ENCODE measurements around the gene TMEM171. TPM values are rescaled to one million over a fixed set of nuclear protein-coding genes. Genes with fewer than 3 reads are reported as not detected.

The TMEM171 gene
- total and polyA plus RNA-seq, 2 of the 8 experiments (the other 6 are each of a cell fraction or from before 2014, with no cell fraction given): 1.0 to 2.2 TPM

DNA sequence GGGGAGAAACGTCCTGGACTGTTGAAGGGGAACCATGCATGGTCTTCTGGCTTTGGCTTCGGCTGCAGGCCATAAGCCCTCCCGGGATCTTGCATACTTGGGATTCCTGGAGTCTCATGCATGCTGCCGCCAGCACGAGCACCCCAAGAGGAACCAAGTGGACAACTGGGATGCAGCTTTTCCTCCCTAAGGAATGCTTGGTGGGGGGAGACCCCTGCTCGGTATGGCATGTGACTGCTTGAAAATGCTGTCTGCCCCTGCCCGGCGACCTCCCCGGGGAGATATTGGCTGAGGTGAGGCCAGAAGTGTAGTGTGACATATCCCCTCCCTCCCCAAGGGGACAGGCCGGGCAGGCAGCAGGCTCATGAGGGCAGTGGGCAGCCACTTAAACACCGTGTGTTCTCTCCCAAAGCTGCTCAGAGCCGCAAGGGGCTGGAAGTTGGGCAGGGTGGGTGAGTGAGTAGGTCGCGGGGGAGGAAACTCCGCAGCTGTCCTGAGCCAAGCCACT, 15.7 kb downstream of the TMEM171 start:
- Histone ChIP-seq H2AK5ac (ENCODE audit: low read depth, low read length) (no peak overlapping the region), H4K8ac (ENCODE audit: extremely low read depth, insufficient read depth, low read length) (no peak overlapping the region), H3K79me1 (ENCODE audit: low read depth, low read length) (no peaks in the 10 kb centered on the region), H3K4me3 (ENCODE audit: extremely low read depth in 1 of 4, insufficient read depth in 2 of 4, low read depth in 3 of 4, low read length in 4 of 4) (no peak overlapping the region), H3K56ac (replicated peaks; ENCODE audit: insufficient read length, low read depth, low read length) (no peak overlapping the region), H3K79me2 (ENCODE audit: control insufficient read depth in 1 of 2, insufficient read depth in 2 of 2, low read length in 2 of 2) (no peaks in the 10 kb centered on the region), H4K5ac (ENCODE audit: insufficient read length, low read depth, low read length) (no peak overlapping the region), H2BK20ac (ENCODE audit: low read length) (no peak overlapping the region; the same call in 1 of the 2 replicates), H3K36me3 (ENCODE audit: control insufficient read depth in 2 of 4, insufficient read depth in 4 of 4, low read length in 3 of 4) (no peaks in the 10 kb centered on the region), H3K4me1 (replicated peaks in 1 of 4; ENCODE audit: control insufficient read depth in 3 of 4, insufficient read depth in 4 of 4, low read length in 3 of 4) (peaks cover 0 to 10% (median 3%) of the 10 kb centered on the region in 4 experiments; a peak in 3 of 7 replicates), H4K20me1 (replicated peaks in 1 of 2; ENCODE audit: control insufficient read depth in 1 of 2, insufficient read depth in 2 of 2, low read length in 2 of 2) (no peaks in the 10 kb centered on the region), H3K23me2 (ENCODE audit: low read depth, low read length) (no peaks in the 10 kb centered on the region), H3K4ac (replicated peaks; ENCODE audit: insufficient read length, low read depth, low read length) (no peak overlapping the region), H2BK12ac (ENCODE audit: low read depth, low read length) (peak overlapping the region; percentile 92), H3K9me3 (ENCODE audit: insufficient read depth in 2 of 2, low read depth in 1 of 2, low read length in 1 of 2) (no peaks in the 10 kb centered on the region), H3K4me2 (ENCODE audit: insufficient read depth in 1 of 2, low read depth in 2 of 2, low read length in 2 of 2) (peak overlapping the region in 1 of 2 experiments; percentile 9; a peak in 1 of 4 replicates), H3K14ac (ENCODE audit: insufficient read length) (no peak overlapping the region), H2AFZ (ENCODE audit: low read length) (peak overlapping the region; percentile 31; the same call in 1 of the 2 replicates), H3K9ac (replicated peaks in 1 of 4; ENCODE audit: extremely low read depth in 1 of 4, low read depth in 3 of 4, low read length in 3 of 4) (no peak overlapping the region), H4K91ac (replicated peaks; ENCODE audit: insufficient read length, low read length) (no peak overlapping the region), H2BK15ac (ENCODE audit: low read length) (no peak overlapping the region), H3K18ac (ENCODE audit: extremely low read depth, low read length) (peak overlapping the region; percentile 60; the same call in 1 of the 2 replicates), H2BK5ac (ENCODE audit: low read depth, low read length) (no peak overlapping the region; the same call in 1 of the 2 replicates), H2BK120ac (replicated peaks; ENCODE audit: low read depth, low read length) (no peak overlapping the region), H3K27me3 (replicated peaks in 1 of 4; ENCODE audit: control insufficient read depth in 3 of 4, extremely low read depth in 1 of 4, insufficient read depth in 3 of 4, low read length in 3 of 4) (no peaks in the 10 kb centered on the region; a peak in 1 of 7 replicates), H3K23ac (ENCODE audit: insufficient read length) (no peak overlapping the region), H3K27ac (ENCODE audit: low read depth, low read length) (no peak overlapping the region)
- 84% methylated on average over 15 of the region's 15 CpGs; no CpG with 5 or more reads in 1 of the 2 experiments for WGBS, 2 experiments (ENCODE audit: extremely low coverage in 1 of 2, insufficient coverage in 1 of 2, insufficient read length in 1 of 2, insufficient replicate concordance in 2 of 2, low coverage in 1 of 2, low lambda C conversion rate in 2 of 2, missing lambda C conversion rate in 1 of 2)
- CTCF ChIA-PET (ENCODE audit: partially characterized antibody): interaction anchor here (1.0 to 4.7 kb wide), 14 partner anchors 10 to 286 kb away, joined by 3 to 41 read pairs (median 4); partner anchors contain the start of gene TMEM174
- TF ChIP-seq, protein P1, sequence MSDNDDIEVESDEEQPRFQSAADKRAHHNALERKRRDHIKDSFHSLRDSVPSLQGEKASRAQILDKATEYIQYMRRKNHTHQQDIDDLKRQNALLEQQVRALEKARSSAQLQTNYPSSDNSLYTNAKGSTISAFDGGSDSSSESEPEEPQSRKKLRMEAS (IDR thresholded peaks at IDR 0.05): peak; percentile 47; the same call in 1 of the 2 replicates
- TF ChIP-seq SP2 (IDR thresholded peaks at IDR 0.05; ENCODE audit: low read length) (no peak), E2F6 (IDR thresholded peaks at IDR 0.05) (peak; percentile 57; the same call in 1 of the 2 replicates), TEAD4 (IDR thresholded peaks at IDR 0.05; ENCODE audit: low read depth, low read length) (peak; percentile 95)
- POLR2A ChIA-PET (ENCODE audit: partially characterized antibody): interaction anchor here (1.4 to 2.9 kb wide), 2 partner anchors 16 to 37 kb away, joined by 3 to 7 read pairs; partner anchors contain the start of genes TMEM171 and TMEM174
- DNase-seq (ENCODE audit: low read depth in 1 of 2, low spot score in 2 of 2) (peak in 1 of 2 experiments; percentile 61), FAIRE-seq (no peak)
